ENCODE data around the gene DBNDD1. TPM values are rescaled to one million over a fixed set of nuclear protein-coding genes. Genes with fewer than 3 reads are reported as not detected.

The DBNDD1 gene
- total RNA-seq, 1 experiment from 2014 or later, result 75.0 TPM

GRCh38 chr16:90005956-90006663 is 13.1 kb downstream of the DBNDD1 start (continued):
- TF ChIP-seq ZNF425 (CRISPR knock-in tag; conservative IDR thresholded peaks at IDR 0.05), result no peak

DNA sequence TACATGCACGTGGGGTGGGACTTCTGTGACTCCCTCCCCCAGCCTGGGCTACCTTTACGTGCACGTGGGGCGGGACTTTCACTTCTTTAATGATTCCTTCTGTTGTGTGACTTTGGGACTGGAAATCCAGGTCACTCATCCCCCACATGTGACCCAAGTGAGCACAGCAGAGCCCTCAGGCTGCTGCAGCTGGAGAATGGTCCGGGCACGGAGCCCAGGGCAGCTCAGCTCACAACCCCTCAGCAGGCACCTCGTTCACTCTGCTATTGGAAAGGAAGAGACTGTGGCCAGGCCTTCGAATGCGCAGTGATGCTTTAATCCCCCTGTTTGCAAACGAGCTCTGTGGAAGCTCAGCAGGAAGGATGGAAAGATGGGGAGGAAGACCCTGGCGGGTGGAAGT is 14.7 kb downstream of the DBNDD1 start:
- no peak for DNase-seq (ENCODE audit: low spot score)
- H3K36me3 Mint-ChIP-seq, result peaks cover 4% of the 10 kb centered on the region
- ChIA-PET CTCF (interaction anchor here (0.9 to 2.9 kb wide), 3 partner anchors 14 to 94 kb away, joined by 3 to 14 read pairs (median 4); partner anchors contain the start of gene DBNDD1), POLR2A (no interaction called here)
- no peak overlapping the region for H3K4me3 Mint-ChIP-seq
- H3K9me3 Mint-ChIP-seq, result no peaks in the 10 kb centered on the region
- peak overlapping the region; percentile 42; the same call in 1 of the 2 replicates for H3K27ac Mint-ChIP-seq
- no peak for TF ChIP-seq FOXP4 (CRISPR knock-in tag; IDR thresholded peaks at IDR 0.05)
- TF ChIP-seq ZNF671 (CRISPR knock-in tag; IDR thresholded peaks at IDR 0.05), result no peak
- TF ChIP-seq EMX1 (CRISPR knock-in tag; IDR thresholded peaks at IDR 0.05), result no peak
- no peak for TF ChIP-seq ZNF219 (CRISPR knock-in tag; IDR thresholded peaks at IDR 0.05; ENCODE audit: borderline replicate concordance)
- TF ChIP-seq TEAD4 (CRISPR knock-in tag; IDR thresholded peaks at IDR 0.05), result no peak
- TF ChIP-seq, protein P1, sequence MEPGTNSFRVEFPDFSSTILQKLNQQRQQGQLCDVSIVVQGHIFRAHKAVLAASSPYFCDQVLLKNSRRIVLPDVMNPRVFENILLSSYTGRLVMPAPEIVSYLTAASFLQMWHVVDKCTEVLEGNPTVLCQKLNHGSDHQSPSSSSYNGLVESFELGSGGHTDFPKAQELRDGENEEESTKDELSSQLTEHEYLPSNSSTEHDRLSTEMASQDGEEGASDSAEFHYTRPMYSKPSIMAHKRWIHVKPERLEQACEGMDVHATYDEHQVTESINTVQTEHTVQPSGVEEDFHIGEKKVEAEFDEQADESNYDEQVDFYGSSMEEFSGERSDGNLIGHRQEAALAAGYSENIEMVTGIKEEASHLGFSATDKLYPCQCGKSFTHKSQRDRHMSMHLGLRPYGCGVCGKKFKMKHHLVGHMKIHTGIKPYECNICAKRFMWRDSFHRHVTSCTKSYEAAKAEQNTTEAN (CRISPR knock-in tag; IDR thresholded peaks at IDR 0.05), result no peak
- peaks cover 4% of the 10 kb centered on the region; the same call in 1 of the 2 replicates for H3K4me1 Mint-ChIP-seq
- peak; percentile 7; the same call in 1 of the 2 replicates for ATAC-seq
- no peaks in the 10 kb centered on the region for H3K27me3 Mint-ChIP-seq (ENCODE audit: low read depth)

DNA sequence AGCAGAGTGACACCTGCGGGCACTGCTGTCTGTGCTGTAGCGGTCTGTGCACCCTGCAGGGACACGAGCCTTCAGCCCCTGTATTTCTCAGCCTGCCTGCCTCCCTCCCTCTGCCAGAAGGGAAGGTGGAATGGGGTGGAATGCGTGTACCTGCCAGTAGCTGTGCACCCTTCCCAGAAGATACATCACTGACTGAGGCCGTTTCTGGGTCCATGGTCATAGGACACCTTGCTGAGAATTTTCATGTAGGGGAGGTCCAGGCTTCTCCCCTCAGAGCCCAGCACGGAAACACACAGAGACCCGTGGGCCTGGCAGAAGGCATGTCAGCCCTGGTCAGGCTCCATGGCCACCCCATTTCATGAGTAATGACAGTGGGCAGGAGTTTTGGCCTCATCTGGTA is 16.5 kb downstream of the DBNDD1 start:
- TF ChIP-seq, protein P2, sequence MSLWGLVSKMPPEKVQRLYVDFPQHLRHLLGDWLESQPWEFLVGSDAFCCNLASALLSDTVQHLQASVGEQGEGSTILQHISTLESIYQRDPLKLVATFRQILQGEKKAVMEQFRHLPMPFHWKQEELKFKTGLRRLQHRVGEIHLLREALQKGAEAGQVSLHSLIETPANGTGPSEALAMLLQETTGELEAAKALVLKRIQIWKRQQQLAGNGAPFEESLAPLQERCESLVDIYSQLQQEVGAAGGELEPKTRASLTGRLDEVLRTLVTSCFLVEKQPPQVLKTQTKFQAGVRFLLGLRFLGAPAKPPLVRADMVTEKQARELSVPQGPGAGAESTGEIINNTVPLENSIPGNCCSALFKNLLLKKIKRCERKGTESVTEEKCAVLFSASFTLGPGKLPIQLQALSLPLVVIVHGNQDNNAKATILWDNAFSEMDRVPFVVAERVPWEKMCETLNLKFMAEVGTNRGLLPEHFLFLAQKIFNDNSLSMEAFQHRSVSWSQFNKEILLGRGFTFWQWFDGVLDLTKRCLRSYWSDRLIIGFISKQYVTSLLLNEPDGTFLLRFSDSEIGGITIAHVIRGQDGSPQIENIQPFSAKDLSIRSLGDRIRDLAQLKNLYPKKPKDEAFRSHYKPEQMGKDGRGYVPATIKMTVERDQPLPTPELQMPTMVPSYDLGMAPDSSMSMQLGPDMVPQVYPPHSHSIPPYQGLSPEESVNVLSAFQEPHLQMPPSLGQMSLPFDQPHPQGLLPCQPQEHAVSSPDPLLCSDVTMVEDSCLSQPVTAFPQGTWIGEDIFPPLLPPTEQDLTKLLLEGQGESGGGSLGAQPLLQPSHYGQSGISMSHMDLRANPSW (CRISPR knock-in tag; conservative IDR thresholded peaks at IDR 0.05; ENCODE audit: low read depth), result no peak
- no peak for TF ChIP-seq ATF3 (CRISPR knock-in tag; conservative IDR thresholded peaks at IDR 0.05)
- TF ChIP-seq SMAD3 (CRISPR knock-in tag; IDR thresholded peaks at IDR 0.05; ENCODE audit: borderline replicate concordance), result no peak
- no peak for TF ChIP-seq NR2C2 (CRISPR knock-in tag; IDR thresholded peaks at IDR 0.05)
- no peak for TF ChIP-seq ZNF317 (CRISPR knock-in tag; IDR thresholded peaks at IDR 0.05; ENCODE audit: borderline replicate concordance, low read depth)
- TF ChIP-seq, protein P3, sequence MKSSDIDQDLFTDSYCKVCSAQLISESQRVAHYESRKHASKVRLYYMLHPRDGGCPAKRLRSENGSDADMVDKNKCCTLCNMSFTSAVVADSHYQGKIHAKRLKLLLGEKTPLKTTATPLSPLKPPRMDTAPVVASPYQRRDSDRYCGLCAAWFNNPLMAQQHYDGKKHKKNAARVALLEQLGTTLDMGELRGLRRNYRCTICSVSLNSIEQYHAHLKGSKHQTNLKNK (CRISPR knock-in tag; IDR thresholded peaks at IDR 0.05), result no peak
- TF ChIP-seq NR3C1 (CRISPR knock-in tag; conservative IDR thresholded peaks at IDR 0.05; ENCODE audit: low read depth), result no peak
- TF ChIP-seq, protein P4, sequence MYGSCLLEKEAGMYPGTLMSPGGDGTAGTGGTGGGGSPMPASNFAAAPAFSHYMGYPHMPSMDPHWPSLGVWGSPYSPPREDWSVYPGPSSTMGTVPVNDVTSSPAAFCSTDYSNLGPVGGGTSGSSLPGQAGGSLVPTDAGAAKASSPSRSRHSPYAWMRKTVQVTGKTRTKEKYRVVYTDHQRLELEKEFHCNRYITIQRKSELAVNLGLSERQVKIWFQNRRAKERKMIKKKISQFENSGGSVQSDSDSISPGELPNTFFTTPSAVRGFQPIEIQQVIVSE (CRISPR knock-in tag; IDR thresholded peaks at IDR 0.05; ENCODE audit: borderline replicate concordance), result no peak
- no peak for TF ChIP-seq ZNF138 (CRISPR knock-in tag; conservative IDR thresholded peaks at IDR 0.05)
- no peak for TF ChIP-seq CREM (CRISPR knock-in tag; IDR thresholded peaks at IDR 0.05)
- DNase-seq (ENCODE audit: low spot score), result no peak
- ATAC-seq, result peak; percentile 17; the same call in 1 of the 2 replicates
- POLR2A ChIA-PET, result no interaction called here
- Mint-ChIP-seq H3K27ac (peak overlapping the region; percentile 60; the same call in 1 of the 2 replicates), H3K36me3 (peaks cover 7% of the 10 kb centered on the region), H3K9me3 (no peaks in the 10 kb centered on the region), H3K27me3 (ENCODE audit: low read depth) (no peaks in the 10 kb centered on the region), H3K4me3 (no peak overlapping the region), H3K4me1 (peaks cover 4% of the 10 kb centered on the region; the same call in 1 of the 2 replicates)
- CTCF ChIA-PET, result no interaction called here

Data from WTC11 (cell line).